Measurements from ENCODE around the gene FAHD2B.
"Not testable (repeated sequence)": the region's sequence is repeated elsewhere in the genome, so short reads cannot be mapped to it uniquely, and the experiment has no call there.

DNA sequence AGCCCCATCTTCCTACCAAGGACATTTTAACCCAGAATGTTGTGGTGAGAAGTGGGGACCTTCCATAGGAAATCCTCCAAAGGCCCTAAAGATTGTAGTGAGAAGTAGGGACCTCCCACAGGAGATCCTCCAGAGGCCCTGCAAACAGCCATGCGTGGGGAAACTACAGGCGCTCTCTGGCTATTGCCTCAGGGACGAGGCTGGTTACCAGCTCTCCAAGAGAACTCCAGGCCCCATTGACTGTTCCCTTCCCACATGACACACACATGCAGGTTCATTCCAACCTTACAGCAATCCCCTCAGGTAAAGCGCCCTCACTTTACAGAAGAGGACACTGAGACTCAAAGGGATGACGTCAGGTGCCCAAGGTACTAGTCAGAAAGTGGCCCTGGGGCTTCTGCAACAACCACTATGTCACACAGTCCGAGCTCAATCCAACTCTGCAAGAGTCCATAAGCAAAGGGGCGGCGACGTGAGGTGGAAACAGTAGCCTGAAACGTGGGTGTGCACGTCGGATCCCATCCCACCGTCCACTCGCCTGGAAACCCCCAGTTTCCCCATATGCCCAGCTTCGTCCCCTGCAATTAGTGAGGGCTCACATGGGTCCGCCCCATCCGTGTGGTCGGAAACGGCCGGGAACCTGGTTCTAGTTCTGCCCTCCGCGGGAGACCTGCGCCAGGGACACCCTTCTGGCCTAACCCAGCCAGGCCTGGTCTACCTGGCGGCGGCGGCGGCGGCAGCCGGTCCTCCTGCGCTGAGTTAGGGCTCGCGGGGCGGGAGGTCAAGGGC lies 505 bp downstream of the FAHD2B start:
- not testable (repeated sequence) for TF ChIP-seq CTCF (IDR thresholded peaks at IDR 0.05 in 4 of 5, conservative IDR thresholded peaks at IDR 0.05 in 1 of 5); POLR2A (IDR thresholded peaks at IDR 0.05)
